Mesenchymal stem cell (in vitro differentiated cells and primary cell): Measurements from ENCODE around the gene AHSG.

ENCODE experiments used
- DNase-seq: peaks from one replicate; pipeline ENCODE4 v3.0.0-alpha.2; 2013
- H2AFZ ChIP-seq: one replicate; pipeline ENCODE4 v1.6.1; 2013; ENCODE audit warnings: low read depth, mild to moderate bottlenecking, control low read depth, inconsistent platforms, low read length, moderate library complexity
- H2AK5ac ChIP-seq: 2 replicates; pipeline ENCODE4 v1.6.1; 2013; ENCODE audit warnings: low read length, moderate library complexity, mild to moderate bottlenecking, inconsistent platforms; ENCODE audit not compliant: severe bottlenecking
- H2BK120ac ChIP-seq: one replicate; pipeline ENCODE4 v1.6.1; 2013; ENCODE audit warnings: low read depth, mild to moderate bottlenecking, inconsistent platforms, low read length, moderate library complexity
- H2BK12ac ChIP-seq, 2 experiments: one replicate each; pipeline ENCODE4 v1.6.1; 2013; ENCODE audit warnings: inconsistent platforms in 2 of 2, low read length in 2 of 2, mild to moderate bottlenecking in 2 of 2, moderate library complexity in 2 of 2, control low read depth in 1 of 2
- H2BK15ac ChIP-seq: one replicate; pipeline ENCODE4 v1.6.1; 2013; ENCODE audit warnings: mild to moderate bottlenecking, low read depth, inconsistent platforms; ENCODE audit not compliant: poor library complexity, severe bottlenecking
- H2BK5ac ChIP-seq: 2 replicates; pipeline ENCODE4 v1.6.1; 2013; ENCODE audit warnings: low read depth, mild to moderate bottlenecking, low read length, control low read depth, inconsistent platforms; ENCODE audit not compliant: poor library complexity, severe bottlenecking
- H3K14ac ChIP-seq, 2 experiments: one replicate each; pipeline ENCODE4 v1.6.1; 2013; ENCODE audit warnings: inconsistent platforms in 2 of 2, low read length in 2 of 2, control low read depth in 1 of 2, mild to moderate bottlenecking in 1 of 2, moderate library complexity in 1 of 2
- H3K18ac ChIP-seq, 2 experiments: one replicate each; pipeline ENCODE4 v1.6.1; 2013; ENCODE audit warnings: inconsistent platforms in 2 of 2, low read length in 2 of 2, control low read depth in 1 of 2, low read depth in 1 of 2, mild to moderate bottlenecking in 1 of 2
- H3K23ac ChIP-seq, 2 experiments: one replicate each; pipeline ENCODE4 v1.6.1; 2013; ENCODE audit warnings: inconsistent platforms in 2 of 2, low read length in 2 of 2, mild to moderate bottlenecking in 2 of 2, moderate library complexity in 2 of 2, control low read depth in 1 of 2
- H3K27ac ChIP-seq: 2 replicates; pipeline ENCODE4 v1.5.1; 2013; ENCODE audit warnings: mild to moderate bottlenecking, moderate library complexity, low read length, control low read depth, inconsistent platforms; ENCODE audit not compliant: poor library complexity, severe bottlenecking
- H3K27me3 ChIP-seq, 2 experiments: 2 replicates each; pipeline versions ENCODE4 v1.6.1 to v1.7.0; 2013; ENCODE audit warnings: low read length in 2 of 2, mild to moderate bottlenecking in 2 of 2, moderate library complexity in 2 of 2, control low read depth in 1 of 2, inconsistent platforms in 1 of 2; ENCODE audit not compliant: control insufficient read depth in 1 of 2, insufficient read depth in 1 of 2
- H3K36me3 ChIP-seq, 2 experiments: 2 replicates each; pipeline versions ENCODE4 v1.6.1 to v1.7.0; 2013; ENCODE audit warnings: low read length in 2 of 2, control low read depth in 1 of 2, inconsistent platforms in 1 of 2, low read depth in 1 of 2, mild to moderate bottlenecking in 1 of 2; ENCODE audit not compliant: insufficient read depth in 2 of 2, control insufficient read depth in 1 of 2
- H3K4ac ChIP-seq, 2 experiments: one replicate each; pipeline ENCODE4 v1.6.1; 2013; ENCODE audit warnings: inconsistent platforms in 2 of 2, low read length in 2 of 2, mild to moderate bottlenecking in 2 of 2, moderate library complexity in 2 of 2, control low read depth in 1 of 2, low read depth in 1 of 2
- H3K4me1 ChIP-seq: 2 replicates; pipeline ENCODE4 v1.6.1; 2013; ENCODE audit warnings: low read depth, low read length, control low read depth; ENCODE audit not compliant: control insufficient read depth, insufficient read depth
- H3K4me2 ChIP-seq: 2 replicates; pipeline ENCODE4 v1.6.1; 2013; ENCODE audit warnings: low read length, mild to moderate bottlenecking, inconsistent platforms; ENCODE audit not compliant: poor library complexity, severe bottlenecking
- H3K4me3 ChIP-seq, 2 experiments: 2 replicates each; pipeline versions ENCODE4 v1.5.1 to v1.7.0; 2013; ENCODE audit warnings: low read length in 2 of 2, mild to moderate bottlenecking in 2 of 2, control low read depth in 1 of 2, low read depth in 1 of 2; ENCODE audit not compliant: insufficient read depth in 1 of 2
- H3K79me1 ChIP-seq: replicated peaks from 2 replicates; pipeline ENCODE4 v1.6.1; 2013; ENCODE audit warnings: mild to moderate bottlenecking, control low read depth, low read length, inconsistent platforms; ENCODE audit not compliant: poor library complexity, severe bottlenecking
- H3K9ac ChIP-seq: 2 replicates; pipeline ENCODE4 v1.7.0; 2013; ENCODE audit warnings: mild to moderate bottlenecking, low read length, moderate library complexity
- H3K9me3 ChIP-seq: 2 replicates; pipeline ENCODE4 v1.7.0; 2013; ENCODE audit warnings: mild to moderate bottlenecking, low read length; ENCODE audit not compliant: control insufficient read depth
- H4K8ac ChIP-seq: one replicate; pipeline ENCODE4 v1.6.1; 2013; ENCODE audit warnings: inconsistent platforms, mild to moderate bottlenecking, low read length, moderate library complexity
- H4K91ac ChIP-seq: one replicate; pipeline ENCODE4 v1.6.1; 2013; ENCODE audit warnings: mild to moderate bottlenecking, low read length, inconsistent platforms
- WGBS: methylation state at CpG from one replicate; pipeline ENCODE4 v1.1.7; 2013; ENCODE audit warnings: mixed read lengths; 5-methylcytosine and 5-hydroxymethylcytosine counted together

AHSG gene

DNA sequence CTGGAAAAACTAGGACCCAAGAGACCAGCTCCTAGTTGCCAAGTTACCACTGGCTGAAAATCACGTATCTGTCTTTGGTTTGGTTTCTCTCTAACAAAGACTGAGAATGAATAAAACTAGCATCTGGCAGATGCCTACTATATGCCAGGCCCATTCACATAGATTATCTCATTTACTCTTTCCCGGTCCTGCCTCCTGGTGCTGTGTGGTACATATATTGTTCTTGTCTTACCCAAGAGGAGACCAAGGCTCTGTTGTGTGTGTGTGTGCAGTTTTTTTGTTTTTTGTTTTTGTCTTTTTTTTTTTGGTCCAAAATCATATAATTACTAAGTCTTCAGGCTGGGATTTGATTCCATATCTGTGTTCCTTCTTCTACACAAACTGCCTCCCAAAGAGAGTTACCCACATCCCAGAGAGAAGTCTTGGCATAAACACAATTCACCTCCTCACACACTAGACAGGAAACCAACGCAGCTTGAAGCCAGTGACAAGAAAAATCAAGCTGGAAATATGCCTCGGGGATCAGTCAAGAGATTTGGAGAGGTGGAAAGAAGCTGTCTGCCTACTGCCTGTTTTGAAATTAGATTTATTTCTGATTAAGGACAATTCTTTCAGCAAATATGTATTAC, 891 bp downstream of the AHSG start:
- Histone ChIP-seq H3K36me3 (no peaks in the 10 kb centered on the region), H3K14ac (no peak overlapping the region), H3K4ac (no peak overlapping the region), H2BK15ac (no peak overlapping the region), H3K4me1 (peaks cover 12% of the 10 kb centered on the region), H3K9me3 (no peaks in the 10 kb centered on the region), H3K4me3 (no peak overlapping the region), H3K23ac (peak overlapping the region in 1 of 2 experiments; percentile 49), H2BK5ac (no peak overlapping the region), H4K91ac (no peak overlapping the region), H3K4me2 (no peak overlapping the region), H3K27ac (no peak overlapping the region), H2BK12ac (no peak overlapping the region), H4K8ac (no peak overlapping the region), H2AFZ (no peak overlapping the region), H3K27me3 (peaks cover 27 to 46% of the 10 kb centered on the region in 2 experiments), H3K9ac (no peak overlapping the region), H3K79me1 (peaks cover 2% of the 10 kb centered on the region), H3K18ac (no peak overlapping the region), H2BK120ac (no peak overlapping the region), H2AK5ac (no peak overlapping the region)
- no peak for DNase-seq
- WGBS = 100% methylated on average over 1 of the region's 4 CpGs

DNA sequence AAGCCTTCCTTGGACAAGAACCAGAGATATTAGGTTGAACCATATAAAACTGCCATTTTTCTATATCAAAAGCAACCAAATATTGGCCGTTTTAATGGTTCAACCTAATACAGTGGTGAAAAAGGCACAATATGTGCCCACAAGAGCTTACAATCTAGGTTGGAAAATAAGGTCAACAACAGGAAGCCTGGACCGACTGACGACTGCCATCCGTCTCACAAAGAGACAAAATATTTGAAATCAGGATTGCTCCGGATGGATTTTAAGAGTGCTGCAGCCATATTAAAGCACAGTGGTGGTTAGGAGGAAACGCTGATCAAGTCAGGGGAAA, 1.4 kb downstream of the AHSG start:
- DNase-seq = no peak
- Histone ChIP-seq H3K9me3 (no peaks in the 10 kb centered on the region), H4K8ac (no peak overlapping the region), H2AK5ac (no peak overlapping the region), H2AFZ (no peak overlapping the region), H3K14ac (no peak overlapping the region), H3K79me1 (peaks cover 2% of the 10 kb centered on the region), H3K4me1 (peaks cover 12% of the 10 kb centered on the region), H3K4me3 (no peak overlapping the region), H3K27ac (no peak overlapping the region), H3K36me3 (no peaks in the 10 kb centered on the region), H4K91ac (no peak overlapping the region), H3K27me3 (peaks cover 27 to 46% of the 10 kb centered on the region in 2 experiments), H2BK15ac (no peak overlapping the region), H2BK5ac (no peak overlapping the region), H3K4me2 (no peak overlapping the region), H2BK12ac (no peak overlapping the region), H3K18ac (no peak overlapping the region), H3K23ac (no peak overlapping the region), H3K4ac (no peak overlapping the region), H3K9ac (no peak overlapping the region), H2BK120ac (no peak overlapping the region)
- WGBS = 70% methylated on average over 6 of the region's 6 CpGs

DNA sequence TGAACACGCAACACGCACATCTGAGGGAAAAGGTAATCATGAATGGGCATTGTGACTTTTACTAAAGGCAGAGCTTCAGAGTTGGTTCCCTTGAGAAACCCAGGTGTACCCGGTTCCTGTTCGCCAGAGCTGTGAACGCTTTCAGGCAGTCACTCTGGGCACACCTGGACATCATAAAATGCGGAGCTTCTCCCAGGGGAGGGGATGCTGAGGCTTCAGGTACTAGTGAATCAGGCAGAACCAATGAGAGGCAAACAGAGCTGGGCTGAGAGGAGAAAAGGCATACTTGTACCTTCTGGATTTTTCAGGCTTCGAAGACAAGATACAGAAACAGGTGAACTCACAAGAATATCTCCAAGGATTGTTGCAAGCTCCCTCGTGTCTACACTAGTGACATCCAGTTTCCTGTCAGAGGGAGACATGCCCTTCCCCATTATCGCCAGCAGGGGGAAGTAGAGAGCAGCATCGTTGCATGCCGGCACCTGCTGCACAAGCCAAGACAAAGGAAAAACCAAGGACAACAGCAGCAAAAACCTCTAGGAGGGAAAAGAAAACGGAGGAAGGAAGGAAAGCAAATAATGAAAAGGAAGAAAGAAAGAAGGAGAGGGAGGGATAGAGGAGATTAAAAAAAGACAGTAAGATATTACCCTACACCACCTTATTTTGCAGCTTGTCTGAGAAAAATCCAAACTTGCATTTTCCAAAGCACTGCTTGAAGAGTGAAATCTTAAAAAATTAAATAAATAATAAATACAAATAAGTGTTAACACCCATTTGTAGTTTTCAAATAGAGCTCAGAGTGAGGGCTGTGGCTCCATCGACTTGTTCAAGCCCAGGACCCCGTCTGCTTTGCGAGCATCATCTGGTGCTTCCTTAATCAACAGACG, 2.0 kb downstream of the AHSG start:
- Histone ChIP-seq H3K9me3 (no peaks in the 10 kb centered on the region), H2BK15ac (no peak overlapping the region), H3K23ac (no peak overlapping the region), H2AK5ac (peak overlapping the region; percentile 64), H2BK120ac (no peak overlapping the region), H2BK12ac (no peak overlapping the region), H3K4me1 (peaks cover 12% of the 10 kb centered on the region), H4K91ac (no peak overlapping the region), H3K36me3 (no peaks in the 10 kb centered on the region), H2BK5ac (no peak overlapping the region), H4K8ac (no peak overlapping the region), H3K27me3 (peaks cover 27 to 46% of the 10 kb centered on the region in 2 experiments), H3K18ac (no peak overlapping the region), H3K79me1 (peaks cover 2% of the 10 kb centered on the region), H3K4me3 (no peak overlapping the region), H3K14ac (no peak overlapping the region), H3K4me2 (no peak overlapping the region), H3K4ac (no peak overlapping the region), H3K27ac (no peak overlapping the region), H2AFZ (peak overlapping the region; percentile 66), H3K9ac (no peak overlapping the region)
- 42% methylated on average over 16 of the region's 16 CpGs for WGBS
- peak; percentile 65 for DNase-seq

DNA sequence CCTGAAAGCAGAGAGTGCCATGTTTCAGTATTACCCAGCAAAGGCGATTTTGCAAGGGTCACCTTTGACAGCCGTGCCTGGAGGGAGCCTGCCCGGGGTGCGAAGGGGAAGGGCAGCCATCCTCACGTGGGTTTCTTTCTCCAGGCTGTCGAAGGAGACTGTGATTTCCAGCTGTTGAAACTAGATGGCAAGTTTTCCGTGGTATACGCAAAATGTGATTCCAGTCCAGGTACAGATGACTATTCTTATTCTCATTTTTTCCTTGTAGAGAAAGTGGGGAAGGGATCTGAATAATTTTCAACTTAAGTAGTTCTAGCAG, 3.4 kb downstream of the AHSG start:
- Histone ChIP-seq H3K4ac (no peak overlapping the region), H3K27ac (no peak overlapping the region), H2AK5ac (no peak overlapping the region), H3K9ac (no peak overlapping the region), H2AFZ (no peak overlapping the region), H4K8ac (no peak overlapping the region), H3K14ac (no peak overlapping the region), H2BK12ac (no peak overlapping the region), H3K27me3 (peaks cover 27 to 57% of the 10 kb centered on the region in 2 experiments), H3K23ac (no peak overlapping the region), H3K4me2 (no peak overlapping the region), H2BK5ac (no peak overlapping the region), H4K91ac (no peak overlapping the region), H3K9me3 (no peaks in the 10 kb centered on the region), H3K36me3 (no peaks in the 10 kb centered on the region), H2BK15ac (no peak overlapping the region), H3K18ac (no peak overlapping the region), H3K4me1 (peaks cover 12% of the 10 kb centered on the region), H2BK120ac (no peak overlapping the region), H3K79me1 (peaks cover 2% of the 10 kb centered on the region), H3K4me3 (no peak overlapping the region)
- 91% methylated on average over 6 of the region's 8 CpGs for WGBS
- DNase-seq = no peak
